ENCODE results near the gene RUVBL2. TPM values are rescaled to one million over a fixed set of nuclear protein-coding genes. Genes with fewer than 3 reads are reported as not detected.

RUVBL2 gene
- total and polyA plus RNA-seq, 2 of the 4 experiments (the other 2 are of a cell fraction), result 196 to 391 TPM

DNA sequence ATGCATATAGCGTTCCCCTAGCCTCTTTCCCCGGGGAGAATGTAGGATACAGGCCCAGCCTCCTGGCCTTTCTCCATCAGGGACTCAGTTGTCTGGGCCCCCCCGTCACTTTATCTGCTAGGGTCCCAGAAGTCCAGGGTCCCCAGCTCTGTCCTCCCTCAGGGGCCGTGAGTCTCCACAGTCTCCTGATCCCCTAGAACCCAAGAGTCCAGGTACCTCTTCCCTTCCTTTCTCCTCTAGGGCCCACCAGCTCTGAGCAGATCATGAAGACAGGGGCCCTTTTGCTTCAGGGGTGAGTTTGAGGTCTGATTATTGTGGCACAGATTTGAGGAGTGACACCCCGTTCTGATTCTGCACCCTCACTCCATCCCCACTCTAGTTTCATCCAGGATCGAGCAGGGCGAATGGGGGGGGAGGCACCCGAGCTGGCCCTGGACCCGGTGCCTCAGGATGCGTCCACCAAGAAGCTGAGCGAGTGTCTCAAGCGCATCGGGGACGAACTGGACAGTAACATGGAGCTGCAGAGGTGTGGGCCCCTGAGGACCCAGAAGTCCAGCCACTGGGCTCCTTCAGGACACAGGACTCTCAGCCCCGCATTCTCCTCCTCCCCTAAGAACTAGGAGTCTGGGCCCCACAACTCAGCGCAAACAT, 38.3 kb upstream of the RUVBL2 start:
- peak overlapping the region; percentile 99 for H3K9ac ChIP-seq (ENCODE audit: low read depth, low read length)
- peak overlapping the region; percentile 97 for H2BK5ac ChIP-seq (ENCODE audit: low read depth, low read length, poor library complexity, severe bottlenecking)
- ChIA-PET CTCF (no interaction called here), POLR2A (ENCODE audit: unreplicated experiment) (no interaction called here)
- H3K4me1 ChIP-seq (ENCODE audit: control insufficient read depth, insufficient read depth, low read length), result peaks cover 8% of the 10 kb centered on the region
- H3K4me3 ChIP-seq (ENCODE audit: insufficient read depth, low read depth, low read length), result peak overlapping the region; percentile 93
- TF ChIP-seq CEBPB (IDR thresholded peaks at IDR 0.05; ENCODE audit: low read depth, low read length), result no peak
- no peak for TF ChIP-seq POLR2A (IDR thresholded peaks at IDR 0.05; ENCODE audit: low read depth, low read length)
- 0 out of 2 replicates have a peak, but pooled peaks have one; percentile 61 for TF ChIP-seq CHD1 (IDR thresholded peaks at IDR 0.05; ENCODE audit: low read depth, low read length)
- H2BK120ac ChIP-seq (ENCODE audit: low read depth, low read length), result peak overlapping the region; percentile 99
- BruUV-seq (replicated peaks), result no TSS peak
- in situ Hi-C loops (cut with MboI; ENCODE audit: low sequenced_read_pairs), result no loop called here
- intact Hi-C loops (cut with micrococcal nuclease), result loop anchor here (2.0 kb wide), 1 partner anchor 55 kb away; the partner anchor contains the start of gene NUCB1
- H3K9me3 ChIP-seq (ENCODE audit: control insufficient read depth, insufficient read depth, low read length), result no peaks in the 10 kb centered on the region
- DNase-seq (no peak), ATAC-seq (ENCODE audit: low read depth) (peak; percentile 1; the same call in 1 of the 2 replicates)
- H3K27me3 ChIP-seq (ENCODE audit: control insufficient read depth, insufficient read depth, low read length), result no peaks in the 10 kb centered on the region
- H3K18ac ChIP-seq (ENCODE audit: low read depth, low read length), result peak overlapping the region; percentile 86
- peak overlapping the region; percentile 98 for H3K4me2 ChIP-seq (ENCODE audit: low read depth, low read length)
- 72% methylated on average over 8 of the region's 16 CpGs; no CpG with 5 or more reads in 1 of the 2 experiments for WGBS, 2 experiments (ENCODE audit: extremely low coverage in 2 of 2, insufficient read length in 1 of 2)
- H2AFZ ChIP-seq (replicated peaks; ENCODE audit: low read length, poor library complexity), result peak overlapping the region; percentile 90
- H4K8ac ChIP-seq (ENCODE audit: low read depth in 2 of 2, low read length in 2 of 2), result peak overlapping the region; percentile 98 to 99
- H3K56ac ChIP-seq (ENCODE audit: extremely low read depth, insufficient read depth, low read length), result peak overlapping the region; percentile 99
- H2BK20ac ChIP-seq (ENCODE audit: low read depth, low read length), result peak overlapping the region; percentile 85; the same call in 1 of the 2 replicates
- peaks cover 15% of the 10 kb centered on the region for H3K9me1 ChIP-seq (ENCODE audit: insufficient read depth, low read length)
- H3K36me3 ChIP-seq (ENCODE audit: control insufficient read depth, insufficient read depth, low read length), result peaks cover 13% of the 10 kb centered on the region
- H3K27ac ChIP-seq (ENCODE audit: insufficient read depth, low read length), result peak overlapping the region; percentile 97
- H2AK9ac ChIP-seq (replicated peaks; ENCODE audit: low read depth, low read length, poor library complexity), result peak overlapping the region; percentile 100
- peak overlapping the region; percentile 54; the same call in 2 of the 3 replicates for H2BK15ac ChIP-seq (ENCODE audit: low read depth, low read length)
- H3K23ac ChIP-seq (ENCODE audit: low read depth, low read length), result peak overlapping the region; percentile 99
- H3K79me1 ChIP-seq (ENCODE audit: low read depth in 1 of 2, low read length in 2 of 2), result peaks cover 19 to 46% of the 10 kb centered on the region in 2 experiments
- dilution Hi-C loops (cut with HindIII; ENCODE audit: low sequenced_read_pairs, unreplicated experiment), result no loop called here
- peak overlapping the region; percentile 100 for H3K4ac ChIP-seq (ENCODE audit: low read depth, low read length)
- H4K91ac ChIP-seq (ENCODE audit: insufficient read depth, low read depth, low read length), result peak overlapping the region; percentile 98
- H2AK5ac ChIP-seq (ENCODE audit: low read depth, low read length), result peak overlapping the region; percentile 98
- peak overlapping the region; percentile 90 for H4K5ac ChIP-seq (ENCODE audit: low read depth, low read length)
- H4K20me1 ChIP-seq (ENCODE audit: insufficient read depth, low read length), result 0 out of 2 replicates have a peak, but pooled peaks cover 2% of the 10 kb centered on the region
- peak overlapping the region; percentile 100 for H3K14ac ChIP-seq (replicated peaks; ENCODE audit: low read depth, low read length)

Measured in IMR-90 (cell line).